ENCODE results near the gene TRPV3. TPM values are rescaled to one million over a fixed set of nuclear protein-coding genes. Genes with fewer than 3 reads are reported as not detected.

The TRPV3 gene
- total RNA-seq, 1 experiment from 2014 or later = 1.4 TPM

DNA sequence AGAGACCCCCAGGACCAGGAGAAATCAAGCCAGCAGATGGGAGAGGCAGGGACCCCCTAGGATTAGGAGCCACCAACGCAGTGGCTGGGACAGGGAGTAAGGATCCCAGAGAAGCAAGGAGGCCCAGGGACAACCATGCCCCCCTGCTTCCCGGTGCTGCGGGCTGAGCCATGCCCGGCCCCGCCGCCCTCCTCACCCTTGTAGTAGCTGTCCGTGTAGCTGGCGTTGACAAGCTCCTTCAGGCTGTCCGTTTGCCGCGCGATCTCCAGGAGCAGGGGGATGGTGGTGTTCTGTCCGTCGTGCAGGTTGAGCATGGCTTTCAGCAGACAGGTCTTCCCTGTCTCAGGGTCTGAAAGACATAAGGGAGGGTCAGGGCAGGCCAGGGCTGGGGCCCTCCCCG, 33.2 kb upstream of the TRPV3 start:
- BruUV-seq (replicated peaks) = no TSS peak
- no peak for ATAC-seq

More for the DNA sequence above, 33.2 kb upstream of the TRPV3 start:
- ChIA-PET POLR2A (no interaction called here), CTCF (interaction anchor here (0.8 kb wide), 1 partner anchor 12 kb away, joined by 3 read pairs; no protein-coding TSS in a partner anchor), RAD21 (ENCODE audit: low non-redundant PET in 1 of 2, low total read pairs in 2 of 2, uncharacterized antibody in 2 of 2, unreplicated experiment in 2 of 2) (no interaction called here)
- no peak overlapping the region for H3K4me3 ChIP-seq (replicated peaks in 1 of 2; ENCODE audit: low read depth in 1 of 2, low read length in 2 of 2)
- H3K27me3 ChIP-seq (ENCODE audit: insufficient read depth, low read length) = no peaks in the 10 kb centered on the region
- no peak overlapping the region for H3K9ac ChIP-seq (ENCODE audit: low read length)
- no peaks in the 10 kb centered on the region for H3K4me1 ChIP-seq (ENCODE audit: control insufficient read depth in 1 of 2, insufficient read depth in 2 of 2, low read length in 2 of 2)
- no peaks in the 10 kb centered on the region for H3K9me3 ChIP-seq (ENCODE audit: control insufficient read depth in 1 of 2, insufficient read depth in 1 of 2, low read depth in 1 of 2, low read length in 2 of 2)
- no peak overlapping the region for H3K27ac ChIP-seq (ENCODE audit: low read depth, low read length)
- TF ChIP-seq YY1 (IDR thresholded peaks at IDR 0.05; ENCODE audit: extremely low read depth, insufficient replicate concordance, low read depth, low read length) (no peak), POLR2A (IDR thresholded peaks at IDR 0.05; ENCODE audit: borderline replicate concordance, extremely low read depth, insufficient read depth, insufficient read length) (no peak), SRF (IDR thresholded peaks at IDR 0.05; ENCODE audit: low read depth) (no peak), ZFX (IDR thresholded peaks at IDR 0.05) (no peak), EZH2 (IDR thresholded peaks at IDR 0.05) (no peak), ELF1 (IDR thresholded peaks at IDR 0.05; ENCODE audit: borderline replicate concordance, low read depth) (no peak), JUND (IDR thresholded peaks at IDR 0.05) (no peak)
- TF ChIP-seq, protein P1, sequence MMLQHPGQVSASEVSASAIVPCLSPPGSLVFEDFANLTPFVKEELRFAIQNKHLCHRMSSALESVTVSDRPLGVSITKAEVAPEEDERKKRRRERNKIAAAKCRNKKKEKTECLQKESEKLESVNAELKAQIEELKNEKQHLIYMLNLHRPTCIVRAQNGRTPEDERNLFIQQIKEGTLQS (IDR thresholded peaks at IDR 0.05) = no peak
- TF ChIP-seq, protein P2, sequence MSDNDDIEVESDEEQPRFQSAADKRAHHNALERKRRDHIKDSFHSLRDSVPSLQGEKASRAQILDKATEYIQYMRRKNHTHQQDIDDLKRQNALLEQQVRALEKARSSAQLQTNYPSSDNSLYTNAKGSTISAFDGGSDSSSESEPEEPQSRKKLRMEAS (IDR thresholded peaks at IDR 0.05) = no peak
- TF ChIP-seq, protein P3, sequence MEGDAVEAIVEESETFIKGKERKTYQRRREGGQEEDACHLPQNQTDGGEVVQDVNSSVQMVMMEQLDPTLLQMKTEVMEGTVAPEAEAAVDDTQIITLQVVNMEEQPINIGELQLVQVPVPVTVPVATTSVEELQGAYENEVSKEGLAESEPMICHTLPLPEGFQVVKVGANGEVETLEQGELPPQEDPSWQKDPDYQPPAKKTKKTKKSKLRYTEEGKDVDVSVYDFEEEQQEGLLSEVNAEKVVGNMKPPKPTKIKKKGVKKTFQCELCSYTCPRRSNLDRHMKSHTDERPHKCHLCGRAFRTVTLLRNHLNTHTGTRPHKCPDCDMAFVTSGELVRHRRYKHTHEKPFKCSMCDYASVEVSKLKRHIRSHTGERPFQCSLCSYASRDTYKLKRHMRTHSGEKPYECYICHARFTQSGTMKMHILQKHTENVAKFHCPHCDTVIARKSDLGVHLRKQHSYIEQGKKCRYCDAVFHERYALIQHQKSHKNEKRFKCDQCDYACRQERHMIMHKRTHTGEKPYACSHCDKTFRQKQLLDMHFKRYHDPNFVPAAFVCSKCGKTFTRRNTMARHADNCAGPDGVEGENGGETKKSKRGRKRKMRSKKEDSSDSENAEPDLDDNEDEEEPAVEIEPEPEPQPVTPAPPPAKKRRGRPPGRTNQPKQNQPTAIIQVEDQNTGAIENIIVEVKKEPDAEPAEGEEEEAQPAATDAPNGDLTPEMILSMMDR (IDR thresholded peaks at IDR 0.05 in 2 of 3, conservative IDR thresholded peaks at IDR 0.05 in 1 of 3; ENCODE audit: borderline replicate concordance in 1 of 3, insufficient read depth in 1 of 3, low read depth in 2 of 3, low read length in 2 of 3) = no peak
- H2AFZ ChIP-seq (ENCODE audit: low read depth, low read length, poor library complexity, severe bottlenecking) = no peak overlapping the region
- DNase-seq (ENCODE audit: low read depth, low spot score) = no peak
- no peaks in the 10 kb centered on the region for H3K79me2 ChIP-seq (ENCODE audit: insufficient read depth, low read length)
- H3K4me2 ChIP-seq (ENCODE audit: low read length) = no peak overlapping the region
- intact Hi-C loops (cut with micrococcal nuclease) = no loop called here
- H3K9me2 ChIP-seq (ENCODE audit: insufficient read depth) = no peaks in the 10 kb centered on the region
- H3K36me3 ChIP-seq (ENCODE audit: control insufficient read depth in 1 of 2, insufficient read depth in 2 of 2, low read length in 2 of 2) = peaks cover 0 to 5% of the 10 kb centered on the region in 2 experiments; a peak in 1 of 4 replicates
- no peaks in the 10 kb centered on the region for H4K20me1 ChIP-seq (ENCODE audit: insufficient read depth)

Measured in HCT116 (cell line).